Right atrium auricular region (tissue), 2 donors: ENCODE data around the gene P4HB. TPM values are rescaled to one million over a fixed set of nuclear protein-coding genes. Genes with fewer than 3 reads are reported as not detected.
A peak's percentile ranks its signal among the peaks of the same experiment; 100 is the strongest.

Source experiments
- DNase-seq: peaks from one replicate; pipeline ENCODE4 v3.0.0-alpha.2; 2019; ENCODE audit warnings: low spot score
- H3K27ac ChIP-seq, 2 donors: fragments of 200-600 bp; sonication (generic); 1 replicate in 1 of 2; 2 replicates in 1 of 2; pipeline ENCODE4 v1.5.1; 2016 to 2019
- H3K27me3 ChIP-seq, 2 donors: fragments of 200-600 bp; sonication (generic); one replicate each; pipeline versions ENCODE4 v1.5.1 to v1.6.0; 2017 to 2019
- H3K36me3 ChIP-seq: fragments of 200-600 bp; sonication (generic); one replicate; pipeline ENCODE4 v1.5.1; 2016
- H3K4me1 ChIP-seq, 2 donors: fragments of 200-600 bp; sonication (generic); one replicate each; pipeline versions ENCODE4 v1.5.1 to v1.6.0; 2017 to 2019
- H3K4me3 ChIP-seq, 2 donors: fragments of 200-600 bp; sonication (generic); 1 replicate in 1 of 2; 2 replicates in 1 of 2; pipeline ENCODE4 v1.5.1; 2017 to 2019; ENCODE audit warnings: mild to moderate bottlenecking in 1 of 2, moderate library complexity in 1 of 2
- H3K9me3 ChIP-seq, 2 donors: fragments of 200-600 bp; sonication (generic); one replicate each; pipeline ENCODE4 v1.5.1; 2019
- CTCF ChIP-seq, 2 donors: fragments of 200-600 bp; sonication (generic); IDR thresholded peaks; one replicate each; pipeline ENCODE4 v1.5.1; 2019; ENCODE audit warnings: antibody characterized with exemption in 2 of 2
- total RNA-seq, 2 donors: library from RNA; depleted of rRNA; stranded (reverse); fragments of >200 nt; gene quantifications; one replicate each; pipeline ENCODE4 v1.1.0, GENCODE V29; 2016

Gene P4HB
- total RNA-seq, 2 donors from 2014 or later, result 321 to 426 TPM

DNA sequence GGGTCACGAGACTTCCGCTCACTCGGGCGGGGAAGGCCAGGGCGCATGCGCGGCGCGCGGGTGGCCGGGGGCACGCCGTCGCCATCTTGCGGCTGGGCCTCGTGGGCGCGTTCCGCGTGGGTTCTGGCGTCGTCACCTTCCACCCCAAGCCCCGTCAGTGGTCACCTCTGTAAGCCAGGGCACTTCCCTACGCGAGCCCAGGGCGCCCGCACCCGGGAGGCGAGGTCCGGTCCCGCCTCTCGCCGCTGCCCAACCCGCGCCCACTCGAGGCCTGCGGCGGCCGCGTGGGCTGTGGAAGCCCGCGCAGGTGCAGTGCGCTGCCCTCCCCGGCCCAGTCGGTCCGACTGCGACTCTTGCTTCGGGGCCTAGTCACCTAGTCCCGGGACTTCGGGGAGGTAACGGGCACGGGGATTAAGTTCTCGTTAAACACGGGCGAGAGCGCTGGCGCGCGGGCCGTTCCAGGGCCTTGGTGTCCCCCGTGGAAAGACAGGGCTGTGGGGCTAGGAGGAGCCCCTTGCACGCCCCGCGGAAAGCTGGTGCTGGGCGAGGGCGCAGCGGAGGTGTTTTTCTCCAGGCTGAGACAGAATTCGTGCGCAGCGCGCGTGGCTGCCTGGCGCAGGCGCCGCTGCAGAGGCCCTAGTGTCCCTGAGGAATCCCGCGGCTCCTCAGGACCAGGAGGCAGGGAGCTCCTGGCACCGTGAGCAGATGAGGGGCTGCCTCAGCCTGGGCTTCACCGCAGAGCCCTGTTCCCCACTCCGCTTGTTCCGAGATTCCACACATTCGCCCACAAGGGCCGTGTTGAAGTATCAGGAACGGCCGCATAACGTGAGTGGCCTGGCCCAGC lies 11.3 kb upstream of the P4HB start:
- peaks cover 0 to 50% of the 10 kb centered on the region in 2 donors for H3K4me1 ChIP-seq

GRCh38 chr17:81870981-81871386 lies 10.6 kb upstream of the P4HB start, which contains the start of gene ARHGDIA:
ARHGDIA (minus strand) TSS chr17:81871337; CDS start chr17:81869930, 1,407 bp downstream.
- TF ChIP-seq CTCF (IDR thresholded peaks at IDR 0.05), result no peak
- H3K27ac ChIP-seq, result peak within 1 kb of the TSS; percentile 93 to 95
- no peaks in the 10 kb centered on the region for H3K27me3 ChIP-seq
- DNase-seq, result no peak
- peaks cover 0 to 56% of the 10 kb centered on the region in 2 donors for H3K4me1 ChIP-seq
- H3K36me3 ChIP-seq, result peaks cover 26% of the 10 kb centered on the region
- peak within 1 kb of the TSS; percentile 63 to 81 for H3K4me3 ChIP-seq
- no peaks in the 10 kb centered on the region for H3K9me3 ChIP-seq

More for the DNA sequence above, 11.3 kb upstream of the P4HB start:
- peak in 1 of 2 donors; percentile 68 for TF ChIP-seq CTCF (IDR thresholded peaks at IDR 0.05)
- DNase-seq, result peak; percentile 95
- H3K9me3 ChIP-seq, result no peaks in the 10 kb centered on the region
- peak overlapping the region; percentile 93 to 95 for H3K27ac ChIP-seq
- no peaks in the 10 kb centered on the region for H3K27me3 ChIP-seq
- H3K4me3 ChIP-seq, result peak overlapping the region; percentile 63 to 81
- peaks cover 26% of the 10 kb centered on the region for H3K36me3 ChIP-seq

DNA sequence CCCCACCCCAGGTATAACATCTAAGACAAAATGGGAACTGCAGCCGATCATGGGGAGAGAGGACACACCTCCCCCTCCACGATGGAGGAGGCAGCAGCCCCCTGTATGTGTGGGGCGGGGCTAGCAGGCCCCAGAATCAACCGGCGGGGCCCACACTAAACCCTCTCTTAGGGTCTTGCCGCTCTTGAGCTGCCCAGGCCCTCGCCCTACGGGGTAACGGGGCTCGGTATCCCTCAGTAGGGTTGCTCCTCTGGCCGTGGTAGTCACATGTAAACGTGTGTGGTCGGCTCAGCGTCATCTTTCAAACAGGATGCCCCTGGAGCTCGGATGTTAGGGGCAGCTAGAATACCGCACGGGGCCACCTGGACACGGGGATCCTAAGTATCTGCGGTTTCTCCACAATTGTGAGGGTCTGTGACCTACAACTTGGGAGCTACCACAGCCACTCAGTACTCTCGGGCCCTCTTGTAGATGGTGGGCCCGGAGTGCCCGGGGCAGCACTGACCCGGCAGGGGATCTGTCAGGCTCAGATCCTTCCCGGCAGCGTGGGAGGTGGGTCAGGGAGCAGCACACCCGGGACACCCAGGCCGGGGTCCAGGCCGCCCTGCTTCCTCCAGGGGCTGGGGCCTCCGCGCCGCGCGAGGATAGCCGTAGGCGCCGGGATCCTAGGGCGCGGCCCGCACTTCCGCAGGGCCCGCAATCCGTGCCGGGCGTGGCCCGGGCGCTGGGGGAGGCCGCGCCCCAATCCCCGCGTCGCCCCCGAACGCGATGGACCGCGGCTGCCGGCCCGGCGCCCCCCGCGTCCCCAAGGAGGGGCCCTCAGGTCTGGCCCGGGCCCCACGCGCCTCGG lies 10.0 kb upstream of the P4HB start:
- Histone ChIP-seq H3K4me3 (peak overlapping the region; percentile 63 to 81), H3K36me3 (peaks cover 26% of the 10 kb centered on the region), H3K9me3 (no peaks in the 10 kb centered on the region), H3K27me3 (no peaks in the 10 kb centered on the region), H3K4me1 (peaks cover 0 to 60% of the 10 kb centered on the region in 2 donors), H3K27ac (peak overlapping the region; percentile 93 to 95)
- DNase-seq, result no peak
- TF ChIP-seq CTCF (IDR thresholded peaks at IDR 0.05), result no peak

DNA sequence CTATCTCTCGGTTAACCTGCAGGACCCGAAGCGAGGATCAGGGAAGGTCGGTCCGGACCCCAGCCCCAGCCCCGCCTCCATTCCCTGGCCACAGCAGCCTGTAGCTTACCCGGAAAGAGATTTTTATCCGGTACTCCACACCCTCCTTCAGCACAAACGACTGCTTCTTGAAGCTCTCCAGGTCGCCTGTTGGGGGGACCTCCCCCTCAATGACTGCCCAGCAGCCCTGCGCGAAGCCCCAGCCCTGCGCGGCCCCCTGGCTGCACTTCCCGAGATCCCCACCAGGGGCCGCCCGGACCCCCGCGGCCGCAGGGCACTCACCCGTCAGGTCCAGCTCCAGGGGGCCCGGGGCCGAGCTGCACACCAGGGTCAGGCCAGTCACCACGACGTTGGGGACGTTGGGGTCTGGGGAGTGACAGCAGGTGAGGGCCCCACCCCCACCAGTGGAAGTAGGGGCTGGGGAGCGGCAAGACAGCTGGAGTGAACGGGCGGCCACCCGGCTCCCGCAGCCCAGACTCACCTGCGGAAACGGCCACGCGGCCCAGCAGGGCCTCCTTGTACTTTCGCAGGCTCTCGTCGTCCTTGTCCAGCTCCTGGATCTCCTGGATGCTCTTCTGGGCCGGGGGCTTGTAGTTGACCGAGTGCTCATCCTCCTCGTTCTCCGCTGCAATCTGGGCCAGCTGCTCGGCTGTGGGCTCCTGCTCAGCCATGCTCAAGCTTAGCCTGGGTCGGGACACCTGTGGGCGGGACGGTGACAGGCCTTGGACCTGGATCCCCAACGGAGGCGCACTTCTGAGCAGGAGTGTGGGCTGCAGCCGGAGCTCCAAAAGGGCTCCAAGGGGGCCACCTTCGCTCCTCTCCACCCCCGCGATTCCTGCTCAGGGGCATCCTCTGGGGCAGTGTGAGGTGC lies 9.1 kb upstream of the P4HB start:
- Histone ChIP-seq H3K4me1 (peaks cover 0 to 60% of the 10 kb centered on the region in 2 donors), H3K27me3 (no peaks in the 10 kb centered on the region), H3K4me3 (peak overlapping the region; percentile 63 to 81), H3K36me3 (peaks cover 26% of the 10 kb centered on the region), H3K27ac (peak overlapping the region; percentile 93 to 95), H3K9me3 (no peaks in the 10 kb centered on the region)
- TF ChIP-seq CTCF (IDR thresholded peaks at IDR 0.05), result peak; percentile 92 to 93
- DNase-seq, result no peak

DNA sequence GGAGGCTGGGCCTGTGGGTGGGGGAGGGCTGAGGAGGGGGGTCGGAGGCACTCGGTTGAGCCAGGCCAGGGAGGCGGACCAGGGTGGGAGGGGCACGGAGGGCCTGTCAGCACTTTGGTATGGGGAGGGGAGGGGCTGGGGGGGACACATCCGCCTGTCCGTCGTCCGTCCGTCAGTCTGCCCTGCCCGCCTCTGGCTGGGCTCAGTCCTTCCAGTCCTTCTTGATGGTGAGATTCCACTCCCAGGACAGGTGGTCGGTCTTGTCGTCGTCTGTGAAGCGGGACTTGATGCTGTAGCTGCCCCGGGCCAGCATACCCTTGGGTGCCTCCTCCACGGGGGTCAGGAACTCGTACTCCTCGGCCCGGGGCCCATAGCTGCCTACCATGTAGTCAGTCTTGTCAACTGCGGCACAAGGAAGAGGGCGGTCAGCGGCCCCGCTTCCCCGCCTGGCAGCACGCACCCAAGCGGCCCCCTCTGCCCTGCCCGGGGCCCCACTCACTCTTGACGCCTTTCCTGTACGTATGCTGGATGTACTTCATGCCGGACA lies 8.4 kb upstream of the P4HB start:
- H3K36me3 ChIP-seq, result peaks cover 26% of the 10 kb centered on the region
- no peak for DNase-seq
- no peaks in the 10 kb centered on the region for H3K27me3 ChIP-seq
- H3K9me3 ChIP-seq, result no peaks in the 10 kb centered on the region
- peaks cover 0 to 60% of the 10 kb centered on the region in 2 donors for H3K4me1 ChIP-seq
- H3K27ac ChIP-seq, result peak overlapping the region; percentile 93 to 95
- peak overlapping the region in 1 of 2 donors; percentile 81 for H3K4me3 ChIP-seq
- TF ChIP-seq CTCF (IDR thresholded peaks at IDR 0.05), result no peak
